GM18517 (cell line): Measurements from ENCODE around the gene PLXNA2.

Experiments used
- ATAC-seq: cut with Tn5 transposase; IDR thresholded peaks from one replicate; pipeline ENCODE4 v1.9.1; 2021; ENCODE audit warnings: mild to moderate bottlenecking, moderate library complexity; ENCODE audit not compliant: unreplicated experiment

The PLXNA2 gene

GRCh38 chr1:208149776-208150514 lies 94.2 kb downstream of the PLXNA2 start:
- ATAC-seq, result no peak

GRCh38 chr1:208149213-208149612 lies 95.0 kb downstream of the PLXNA2 start:
- no peak for ATAC-seq

- no peak for ATAC-seq
Measured at GRCh38 chr1:208148380-208148779, 95.8 kb downstream of the PLXNA2 start.

GRCh38 chr1:208146650-208147049 lies 97.5 kb downstream of the PLXNA2 start:
- no peak for ATAC-seq

- ATAC-seq, result no peak
Measured at GRCh38 chr1:208145167-208145566, 99.0 kb downstream of the PLXNA2 start.

GRCh38 chr1:208142590-208143382 lies 101.4 kb downstream of the PLXNA2 start:
- ATAC-seq, result no peak

GRCh38 chr1:208141610-208142192 lies 102.5 kb downstream of the PLXNA2 start:
- no peak for ATAC-seq

GRCh38 chr1:208139434-208140045 lies 104.6 kb downstream of the PLXNA2 start:
- ATAC-seq, result no peak

GRCh38 chr1:208137193-208137592 lies 107.0 kb downstream of the PLXNA2 start:
- ATAC-seq, result no peak

- no peak for ATAC-seq
Measured at GRCh38 chr1:208136459-208137182, 107.6 kb downstream of the PLXNA2 start.

GRCh38 chr1:208135354-208135753 lies 108.8 kb downstream of the PLXNA2 start:
- ATAC-seq, result no peak

GRCh38 chr1:208134491-208134890 lies 109.7 kb downstream of the PLXNA2 start:
- ATAC-seq, result no peak

GRCh38 chr1:208133355-208133754 lies 110.8 kb downstream of the PLXNA2 start:
- no peak for ATAC-seq

- ATAC-seq, result peak; percentile 70
Measured at GRCh38 chr1:208132287-208132882, 111.8 kb downstream of the PLXNA2 start.

GRCh38 chr1:208131621-208132286 lies 112.4 kb downstream of the PLXNA2 start:
- peak; percentile 23 for ATAC-seq

- no peak for ATAC-seq
Measured at GRCh38 chr1:208129487-208129886, 114.7 kb downstream of the PLXNA2 start.

GRCh38 chr1:208129060-208129459 lies 115.1 kb downstream of the PLXNA2 start:
- ATAC-seq, result no peak

- ATAC-seq, result no peak
Measured at GRCh38 chr1:208127792-208128529, 116.2 kb downstream of the PLXNA2 start.

- ATAC-seq, result no peak
Measured at GRCh38 chr1:208127284-208127683, 116.9 kb downstream of the PLXNA2 start.
